HCT116 (cell line): ENCODE results near the gene GPRC5B.

Experiments used
- CEBPB ChIP-seq: IDR thresholded peaks from 2 replicates; pipeline ENCODE4 v1.6.1; 2012; ENCODE audit warnings: low read depth
- CTCF ChIP-seq, 3 experiments: fragments of 200-600 bp in 1 of 3; sonication (generic) in 1 of 3; IDR thresholded peaks in 2 of 3; conservative IDR thresholded peaks in 1 of 3; 2 replicates each; pipeline ENCODE4 v1.5.1; 2012 to 2017; ENCODE audit warnings: low read depth in 2 of 3, low read length in 2 of 3, antibody characterized with exemption in 1 of 3, borderline replicate concordance in 1 of 3, control low read depth in 1 of 3, mild to moderate bottlenecking in 1 of 3, mixed read lengths in 1 of 3, mixed run types in 1 of 3, moderate library complexity in 1 of 3; ENCODE audit not compliant: insufficient read depth in 1 of 3
- EGR1 ChIP-seq: IDR thresholded peaks from 2 replicates; pipeline ENCODE4 v1.6.1; 2012; ENCODE audit warnings: low read depth
- EZH2phosphoT487 ChIP-seq: fragments of 200-600 bp; IDR thresholded peaks from 2 replicates; pipeline ENCODE4 v1.6.1; 2018; ENCODE audit warnings: antibody characterized with exemption, borderline replicate concordance
- JUND ChIP-seq: IDR thresholded peaks from 2 replicates; pipeline ENCODE4 v1.6.1; 2012
- MAX ChIP-seq: IDR thresholded peaks from 2 replicates; pipeline ENCODE4 v1.6.1; 2012
- POLR2A ChIP-seq: IDR thresholded peaks from 2 replicates; pipeline ENCODE4 v1.7.0; 2011; ENCODE audit warnings: borderline replicate concordance; ENCODE audit not compliant: insufficient read depth, insufficient read length; ENCODE audit errors: extremely low read depth
- POLR2AphosphoS5 ChIP-seq: IDR thresholded peaks from 2 replicates; pipeline ENCODE4 v1.6.1; 2011; ENCODE audit warnings: mild to moderate bottlenecking, low read depth, low read length, moderate library complexity
- RAD21 ChIP-seq: IDR thresholded peaks from 2 replicates; pipeline ENCODE4 v1.6.1; 2012; ENCODE audit warnings: low read depth, mild to moderate bottlenecking
- SRF ChIP-seq: IDR thresholded peaks from 2 replicates; pipeline ENCODE4 v1.6.1; 2012; ENCODE audit warnings: low read depth
- ZBTB33 ChIP-seq: IDR thresholded peaks from 2 replicates; pipeline ENCODE4 v1.6.1; 2011; ENCODE audit warnings: mild to moderate bottlenecking, low read length, moderate library complexity; ENCODE audit not compliant: insufficient replicate concordance; ENCODE audit errors: extremely low read depth

- TF ChIP-seq EGR1 (no peak), RAD21 (no peak), POLR2AphosphoS5 (no peak), CTCF (IDR thresholded peaks at IDR 0.05 in 2 of 3, conservative IDR thresholded peaks at IDR 0.05 in 1 of 3; ENCODE audit: borderline replicate concordance in 1 of 3, insufficient read depth in 1 of 3, low read depth in 2 of 3, low read length in 2 of 3) (no peak), JUND (no peak), MAX (no peak), SRF (no peak), POLR2A (no peak), EZH2phosphoT487 (no peak), ZBTB33 (no peak), CEBPB (no peak)
Measured at GRCh38 chr16:19911204-19911603, 26.6 kb upstream of the GPRC5B start.
